HL-60 (cell line): ENCODE measurements around the gene RD3L.

Experiments
- DNase-seq, 2 experiments: peaks; one replicate each; pipeline ENCODE4 v3.0.0-alpha.2; 2010 to 2020; ENCODE audit warnings: low read depth in 1 of 2, low spot score in 1 of 2
- H3K27ac ChIP-seq: fragments of 250-450 bp; sonication (Bioruptor Pico); replicated peaks from 2 replicates; pipeline ENCODE4 v1.5.1; 2020; ENCODE audit warnings: mild to moderate bottlenecking, moderate library complexity
- H3K27me3 ChIP-seq: fragments of 250-450 bp; sonication (Bioruptor Pico); 2 replicates; pipeline ENCODE4 v1.5.1; 2021; ENCODE audit warnings: mild to moderate bottlenecking, moderate library complexity; ENCODE audit not compliant: insufficient read depth, poor library complexity, severe bottlenecking
- H3K4me3 ChIP-seq: replicated peaks from 2 replicates; pipeline ENCODE4 v1.5.1; 2011; ENCODE audit warnings: mild to moderate bottlenecking, control low read depth, low read length; ENCODE audit not compliant: insufficient read depth
- GABPA ChIP-seq: IDR thresholded peaks from 2 replicates; pipeline ENCODE4 v1.6.1; 2012; ENCODE audit warnings: low read depth
- SPI1 ChIP-seq: IDR thresholded peaks from 2 replicates; pipeline ENCODE4 v1.6.1; 2012; ENCODE audit warnings: low read depth, mild to moderate bottlenecking, borderline replicate concordance
- TF ChIP-seq, protein P1 (sequence below): IDR thresholded peaks from one replicate; pipeline ENCODE4 v1.5.1; 2011; ENCODE audit warnings: low read length, control low read depth, inconsistent platforms; ENCODE audit not compliant: insufficient read depth
- TF ChIP-seq, protein P2 (sequence below): IDR thresholded peaks from 2 replicates; pipeline ENCODE4 v1.6.1; 2012; ENCODE audit warnings: low read depth; ENCODE audit not compliant: insufficient replicate concordance

RD3L gene

DNA sequence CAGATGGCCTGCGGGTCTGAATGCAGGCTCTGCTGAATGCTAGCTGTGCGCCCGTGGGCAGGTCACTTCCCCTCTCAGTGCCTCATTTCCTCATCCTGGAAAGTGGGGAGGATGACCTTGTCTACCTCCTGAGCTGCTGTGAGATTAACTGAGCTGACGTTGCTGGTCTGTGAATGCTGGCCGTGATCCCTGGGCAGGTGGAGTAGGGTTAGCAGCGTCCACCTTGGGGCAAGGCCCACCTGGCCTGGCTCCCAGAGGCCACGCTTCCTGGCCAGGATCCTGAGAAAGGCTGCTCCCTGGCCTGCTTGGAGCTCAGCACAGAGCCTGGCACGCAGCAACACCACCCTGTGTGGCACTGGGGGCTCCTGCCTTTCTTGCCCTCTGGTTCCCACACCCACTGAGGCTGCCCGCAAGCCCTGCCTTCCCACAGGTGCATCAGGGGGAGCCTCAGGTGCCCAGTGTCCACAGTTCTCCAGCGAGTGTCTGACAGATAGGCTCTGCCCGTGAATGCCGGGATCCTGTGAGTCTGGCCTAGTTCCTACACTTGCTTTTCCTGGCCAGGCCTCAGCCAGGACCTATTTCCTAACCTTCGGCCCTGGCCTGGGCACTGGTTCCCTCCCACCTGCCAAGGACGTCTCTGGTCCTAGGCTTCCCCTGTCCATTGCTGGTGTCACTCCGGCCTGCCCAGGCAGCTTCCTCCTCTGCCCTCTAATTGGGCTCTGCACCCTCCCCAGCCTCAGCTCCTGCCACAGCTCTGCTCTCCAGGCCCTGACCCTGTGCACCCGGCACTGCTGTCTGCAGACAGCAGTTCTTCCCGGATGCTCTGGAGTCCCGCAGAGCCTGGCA, 51.3 kb downstream of the RD3L start:
- H3K27me3 ChIP-seq, result no peaks in the 10 kb centered on the region
- TF ChIP-seq, protein P1, sequence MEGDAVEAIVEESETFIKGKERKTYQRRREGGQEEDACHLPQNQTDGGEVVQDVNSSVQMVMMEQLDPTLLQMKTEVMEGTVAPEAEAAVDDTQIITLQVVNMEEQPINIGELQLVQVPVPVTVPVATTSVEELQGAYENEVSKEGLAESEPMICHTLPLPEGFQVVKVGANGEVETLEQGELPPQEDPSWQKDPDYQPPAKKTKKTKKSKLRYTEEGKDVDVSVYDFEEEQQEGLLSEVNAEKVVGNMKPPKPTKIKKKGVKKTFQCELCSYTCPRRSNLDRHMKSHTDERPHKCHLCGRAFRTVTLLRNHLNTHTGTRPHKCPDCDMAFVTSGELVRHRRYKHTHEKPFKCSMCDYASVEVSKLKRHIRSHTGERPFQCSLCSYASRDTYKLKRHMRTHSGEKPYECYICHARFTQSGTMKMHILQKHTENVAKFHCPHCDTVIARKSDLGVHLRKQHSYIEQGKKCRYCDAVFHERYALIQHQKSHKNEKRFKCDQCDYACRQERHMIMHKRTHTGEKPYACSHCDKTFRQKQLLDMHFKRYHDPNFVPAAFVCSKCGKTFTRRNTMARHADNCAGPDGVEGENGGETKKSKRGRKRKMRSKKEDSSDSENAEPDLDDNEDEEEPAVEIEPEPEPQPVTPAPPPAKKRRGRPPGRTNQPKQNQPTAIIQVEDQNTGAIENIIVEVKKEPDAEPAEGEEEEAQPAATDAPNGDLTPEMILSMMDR, result no peak
- TF ChIP-seq, protein P2, sequence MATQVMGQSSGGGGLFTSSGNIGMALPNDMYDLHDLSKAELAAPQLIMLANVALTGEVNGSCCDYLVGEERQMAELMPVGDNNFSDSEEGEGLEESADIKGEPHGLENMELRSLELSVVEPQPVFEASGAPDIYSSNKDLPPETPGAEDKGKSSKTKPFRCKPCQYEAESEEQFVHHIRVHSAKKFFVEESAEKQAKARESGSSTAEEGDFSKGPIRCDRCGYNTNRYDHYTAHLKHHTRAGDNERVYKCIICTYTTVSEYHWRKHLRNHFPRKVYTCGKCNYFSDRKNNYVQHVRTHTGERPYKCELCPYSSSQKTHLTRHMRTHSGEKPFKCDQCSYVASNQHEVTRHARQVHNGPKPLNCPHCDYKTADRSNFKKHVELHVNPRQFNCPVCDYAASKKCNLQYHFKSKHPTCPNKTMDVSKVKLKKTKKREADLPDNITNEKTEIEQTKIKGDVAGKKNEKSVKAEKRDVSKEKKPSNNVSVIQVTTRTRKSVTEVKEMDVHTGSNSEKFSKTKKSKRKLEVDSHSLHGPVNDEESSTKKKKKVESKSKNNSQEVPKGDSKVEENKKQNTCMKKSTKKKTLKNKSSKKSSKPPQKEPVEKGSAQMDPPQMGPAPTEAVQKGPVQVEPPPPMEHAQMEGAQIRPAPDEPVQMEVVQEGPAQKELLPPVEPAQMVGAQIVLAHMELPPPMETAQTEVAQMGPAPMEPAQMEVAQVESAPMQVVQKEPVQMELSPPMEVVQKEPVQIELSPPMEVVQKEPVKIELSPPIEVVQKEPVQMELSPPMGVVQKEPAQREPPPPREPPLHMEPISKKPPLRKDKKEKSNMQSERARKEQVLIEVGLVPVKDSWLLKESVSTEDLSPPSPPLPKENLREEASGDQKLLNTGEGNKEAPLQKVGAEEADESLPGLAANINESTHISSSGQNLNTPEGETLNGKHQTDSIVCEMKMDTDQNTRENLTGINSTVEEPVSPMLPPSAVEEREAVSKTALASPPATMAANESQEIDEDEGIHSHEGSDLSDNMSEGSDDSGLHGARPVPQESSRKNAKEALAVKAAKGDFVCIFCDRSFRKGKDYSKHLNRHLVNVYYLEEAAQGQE, result no peak
- peak; percentile 56 for TF ChIP-seq SPI1
- TF ChIP-seq GABPA, result no peak
- no peak overlapping the region for H3K4me3 ChIP-seq
- H3K27ac ChIP-seq, result no peak overlapping the region
- DNase-seq, result peak in 1 of 2 experiments; percentile 17
